Stimulated activated memory B cell treated with anti-CD40 and anti-IgM and Interleukin-4, amounts not matched to agents 10 μg/mL and 1 μg/mL and 100 μg/mL, for 72 hours (primary cell): ENCODE measurements around the gene BICDL1.
A peak's percentile ranks its signal among the peaks of the same experiment; 100 is the strongest.

ENCODE experiments used
- ATAC-seq: fragments of 150-1000 bp; cut with Tn5 transposase; 2 replicates; pipeline ENCODE4 v1.10.0; 2021
- H3K27ac Mint-ChIP-seq: one replicate; pipeline ENCODE4 v1.8.0; 2022; ENCODE audit warnings: mild to moderate bottlenecking, mixed read lengths
- H3K27me3 Mint-ChIP-seq: one replicate; pipeline ENCODE4 v1.8.0; 2022; ENCODE audit warnings: mixed read lengths
- H3K36me3 Mint-ChIP-seq: one replicate; pipeline ENCODE4 v1.8.0; 2022; ENCODE audit warnings: mixed read lengths
- H3K4me1 Mint-ChIP-seq: one replicate; pipeline ENCODE4 v1.8.0; 2022; ENCODE audit warnings: mixed read lengths
- H3K4me3 Mint-ChIP-seq: one replicate; pipeline ENCODE4 v1.8.0; 2022; ENCODE audit warnings: mild to moderate bottlenecking, moderate library complexity, mixed read lengths
- H3K9me3 Mint-ChIP-seq: one replicate; pipeline ENCODE4 v1.8.0; 2022; ENCODE audit warnings: mixed read lengths

Gene BICDL1

DNA sequence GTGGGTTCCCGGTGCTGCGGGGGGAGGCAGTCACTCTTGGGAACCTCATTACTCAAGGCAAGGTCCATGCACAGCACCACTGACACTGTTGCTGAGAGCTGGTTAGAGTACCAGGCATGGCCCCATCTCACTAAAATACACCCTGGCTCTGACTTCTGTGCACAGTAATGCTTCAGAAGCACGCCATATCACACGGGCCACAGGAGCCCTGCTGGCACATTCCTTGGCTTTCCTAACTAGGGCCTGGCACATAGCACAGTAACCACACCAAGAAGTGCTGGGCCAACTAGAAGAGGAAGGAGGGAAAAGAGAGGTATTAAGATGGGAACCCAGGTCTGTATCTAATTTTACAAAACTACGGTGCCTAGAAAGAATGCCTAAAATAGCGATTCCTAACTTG, 141.0 kb downstream of the BICDL1 start:
- ATAC-seq, result no peak
- H3K9me3 Mint-ChIP-seq, result no peaks in the 10 kb centered on the region
- no peak overlapping the region for H3K4me3 Mint-ChIP-seq
- H3K4me1 Mint-ChIP-seq, result peaks cover 62% of the 10 kb centered on the region
- peak overlapping the region; percentile 67 for H3K27ac Mint-ChIP-seq
- H3K27me3 Mint-ChIP-seq, result no peaks in the 10 kb centered on the region
- peaks cover 73% of the 10 kb centered on the region for H3K36me3 Mint-ChIP-seq

DNA sequence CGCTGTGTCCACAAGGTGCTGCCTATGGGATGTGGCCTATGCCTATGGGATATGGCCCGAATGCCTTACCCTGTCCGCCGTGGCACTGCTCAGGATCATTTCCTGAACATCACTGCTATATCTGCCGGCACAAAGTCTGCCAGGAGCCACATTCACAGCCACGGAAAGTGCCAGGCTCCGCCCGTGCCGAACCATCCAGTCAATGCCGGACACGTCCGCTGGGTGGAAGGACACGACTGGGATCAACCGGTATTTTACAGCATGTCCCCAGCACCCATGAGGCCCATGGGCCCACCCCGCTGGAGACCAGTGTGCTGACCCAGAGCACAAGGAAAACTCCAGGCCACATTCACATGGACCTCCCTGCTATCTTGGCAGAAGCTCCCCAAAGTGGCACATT, 142.1 kb downstream of the BICDL1 start:
- Mint-ChIP-seq H3K27ac (peak overlapping the region; percentile 80), H3K4me3 (no peak overlapping the region), H3K4me1 (peaks cover 51% of the 10 kb centered on the region), H3K9me3 (no peaks in the 10 kb centered on the region), H3K36me3 (peaks cover 75% of the 10 kb centered on the region), H3K27me3 (no peaks in the 10 kb centered on the region)
- no peak for ATAC-seq

DNA sequence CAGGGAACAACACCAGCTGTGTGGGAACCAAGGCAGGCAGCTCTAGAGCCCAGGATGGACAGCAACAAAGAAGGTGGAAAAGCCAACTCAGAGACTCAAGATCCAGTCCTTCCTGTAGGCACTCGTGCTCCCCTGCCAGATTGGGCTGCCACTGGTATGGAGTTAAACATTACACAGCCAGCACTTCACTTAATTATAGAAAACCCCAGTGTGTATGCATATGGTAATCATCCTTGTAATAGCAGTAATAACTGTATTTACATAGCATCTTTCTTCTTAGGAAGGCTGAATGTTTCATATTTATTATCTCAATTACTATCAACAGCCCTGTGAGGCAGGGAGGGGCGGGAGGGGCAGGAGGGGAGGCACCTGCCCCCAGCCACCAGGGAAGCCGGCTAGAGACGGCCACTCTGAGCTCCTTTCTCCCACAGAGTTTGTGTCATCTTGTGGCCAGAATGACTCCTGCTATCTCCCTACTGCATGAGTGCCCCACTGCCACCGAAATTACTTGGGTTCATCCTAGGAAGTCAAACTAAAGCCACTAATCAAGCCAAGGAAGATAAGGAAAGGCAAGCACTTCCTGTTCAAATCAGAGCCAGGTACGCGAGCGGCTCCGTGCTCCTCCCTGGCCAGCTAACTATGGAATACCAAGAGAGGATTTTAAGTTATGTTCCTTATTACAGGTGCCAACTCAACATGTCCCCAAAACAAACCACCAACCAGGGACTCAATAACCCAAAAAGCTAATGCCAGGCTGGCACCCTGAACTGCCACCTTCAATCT, 143.2 kb downstream of the BICDL1 start:
- peak overlapping the region; percentile 64 for H3K4me3 Mint-ChIP-seq
- H3K9me3 Mint-ChIP-seq, result no peaks in the 10 kb centered on the region
- H3K27me3 Mint-ChIP-seq, result no peaks in the 10 kb centered on the region
- peak overlapping the region; percentile 80 for H3K27ac Mint-ChIP-seq
- H3K36me3 Mint-ChIP-seq, result peaks cover 79% of the 10 kb centered on the region
- H3K4me1 Mint-ChIP-seq, result peaks cover 39% of the 10 kb centered on the region
- ATAC-seq, result no peak

DNA sequence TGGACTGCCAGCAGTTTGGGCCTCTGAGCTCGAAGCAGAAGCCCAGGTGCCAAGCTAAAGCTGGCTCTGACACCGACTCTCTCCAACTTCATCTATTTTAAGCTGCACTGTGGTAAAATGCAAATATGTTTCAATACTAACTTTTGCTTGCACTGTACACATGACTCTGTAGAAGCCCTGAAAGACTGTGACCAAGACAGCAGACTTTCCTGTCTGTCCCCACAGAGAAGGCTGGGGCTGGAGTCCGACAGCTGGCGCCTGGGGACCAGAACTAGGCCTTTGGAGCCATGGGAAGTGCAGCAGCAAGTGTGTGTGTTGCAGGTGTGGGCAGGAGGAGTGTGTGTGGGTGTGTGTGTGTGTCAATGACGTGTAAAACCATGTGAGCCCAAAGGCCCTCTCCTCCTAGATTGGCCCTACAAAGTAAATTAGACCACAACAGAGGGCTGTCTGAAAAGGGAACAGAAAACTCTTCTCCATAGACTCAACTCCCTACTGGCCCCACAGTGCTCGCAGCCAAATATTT, 143.9 kb downstream of the BICDL1 start:
- H3K27ac Mint-ChIP-seq, result peak overlapping the region; percentile 80
- ATAC-seq, result peak; percentile 98

DNA sequence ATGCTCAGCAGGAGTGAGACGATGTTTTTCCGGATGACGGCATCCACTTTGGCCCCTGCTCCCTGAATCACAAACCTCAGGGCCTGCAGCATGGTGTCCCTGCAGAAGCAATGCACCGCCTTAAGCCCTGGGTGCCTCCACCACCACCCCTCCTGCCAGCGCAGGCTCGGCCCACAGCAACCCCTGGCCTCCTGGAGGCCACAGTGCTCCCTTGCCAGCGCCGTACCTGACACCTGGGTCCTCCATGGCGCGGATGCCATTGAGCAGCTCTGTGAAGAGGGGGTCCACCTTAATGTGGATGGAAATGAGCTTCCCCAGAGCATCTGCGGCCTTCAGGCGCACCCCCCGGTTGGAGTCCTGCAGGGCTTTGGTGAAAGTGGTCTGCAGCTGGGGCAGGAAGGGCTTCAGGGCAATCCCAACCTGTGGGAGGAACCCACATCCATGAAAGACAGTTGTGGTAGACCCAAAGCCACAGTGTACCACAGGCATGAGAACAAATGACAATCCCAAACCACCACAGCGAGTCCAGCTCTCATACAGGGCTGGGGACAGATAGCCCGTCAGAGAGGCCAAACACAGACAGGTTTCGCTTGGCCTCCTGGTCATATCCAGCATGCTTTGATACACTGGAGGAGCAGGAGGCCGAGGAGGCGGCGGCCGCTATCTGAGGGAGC, 145.4 kb downstream of the BICDL1 start:
- no peaks in the 10 kb centered on the region for H3K9me3 Mint-ChIP-seq
- peak overlapping the region; percentile 80 for H3K27ac Mint-ChIP-seq
- H3K4me3 Mint-ChIP-seq, result no peak overlapping the region
- H3K27me3 Mint-ChIP-seq, result no peaks in the 10 kb centered on the region
- peaks cover 73% of the 10 kb centered on the region for H3K36me3 Mint-ChIP-seq
- ATAC-seq, result no peak
- H3K4me1 Mint-ChIP-seq, result peaks cover 37% of the 10 kb centered on the region

More for the DNA sequence above, 143.9 kb downstream of the BICDL1 start:
- Mint-ChIP-seq H3K9me3 (no peaks in the 10 kb centered on the region), H3K36me3 (peaks cover 77% of the 10 kb centered on the region), H3K27me3 (no peaks in the 10 kb centered on the region), H3K4me3 (peak overlapping the region; percentile 64), H3K4me1 (peaks cover 37% of the 10 kb centered on the region)

DNA sequence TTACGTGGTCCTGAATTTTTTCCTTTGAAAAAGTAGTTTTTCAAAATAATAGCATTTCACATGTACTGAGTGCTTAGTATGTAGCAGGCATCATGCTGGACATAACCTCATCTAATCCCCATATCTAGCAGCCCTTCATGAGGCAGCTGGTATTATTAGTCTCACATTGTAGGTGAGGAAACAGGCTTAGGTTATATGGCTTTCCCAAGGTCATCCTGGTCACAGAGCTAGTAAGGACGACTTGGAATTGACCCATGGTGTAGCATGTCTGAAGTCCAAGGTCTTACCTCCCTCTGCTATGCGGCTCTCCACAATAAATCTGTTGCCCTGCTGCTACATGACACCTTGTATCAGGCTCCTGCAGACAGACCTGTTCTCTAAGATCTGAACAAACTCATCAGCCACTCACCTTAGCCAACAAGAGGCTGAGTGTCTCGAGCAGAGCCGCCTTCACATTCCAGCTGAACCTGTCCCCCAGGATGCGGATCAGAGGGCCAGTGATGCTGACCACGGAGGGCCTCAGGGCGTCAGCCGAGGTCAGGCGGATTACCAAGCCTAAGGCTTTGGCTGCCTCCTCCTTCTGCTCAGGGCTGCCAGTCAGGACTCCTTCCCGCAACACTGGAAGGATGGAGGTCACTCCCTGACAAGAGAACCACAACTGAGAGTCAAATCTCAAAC, 147.2 kb downstream of the BICDL1 start:
- Mint-ChIP-seq H3K36me3 (peaks cover 77% of the 10 kb centered on the region), H3K27me3 (no peaks in the 10 kb centered on the region), H3K9me3 (no peaks in the 10 kb centered on the region), H3K4me3 (no peak overlapping the region), H3K4me1 (peaks cover 34% of the 10 kb centered on the region), H3K27ac (no peak overlapping the region)
- no peak for ATAC-seq

DNA sequence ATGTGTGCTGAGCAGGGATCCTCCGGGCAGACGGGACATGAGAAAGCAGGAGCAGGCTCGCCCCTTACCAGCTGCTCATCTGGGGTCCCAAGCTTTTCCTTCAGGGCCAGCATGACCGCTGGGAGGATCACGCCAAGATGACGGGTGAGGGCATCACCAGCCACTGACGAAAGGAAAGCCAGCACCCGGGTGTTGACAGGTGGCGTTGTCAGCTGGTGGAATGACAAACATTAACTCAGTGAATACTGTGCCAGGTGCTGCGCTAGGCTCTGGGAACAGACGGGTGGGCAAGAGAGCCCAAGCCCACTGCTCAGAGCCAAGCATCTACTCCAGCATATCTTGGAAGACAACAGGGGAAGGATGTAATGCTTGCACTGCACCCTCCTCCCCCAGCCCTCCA, 148.8 kb downstream of the BICDL1 start:
- no peak overlapping the region for H3K27ac Mint-ChIP-seq
- no peaks in the 10 kb centered on the region for H3K9me3 Mint-ChIP-seq
- H3K4me3 Mint-ChIP-seq, result no peak overlapping the region
- peaks cover 18% of the 10 kb centered on the region for H3K4me1 Mint-ChIP-seq
- H3K27me3 Mint-ChIP-seq, result no peaks in the 10 kb centered on the region
- peaks cover 79% of the 10 kb centered on the region for H3K36me3 Mint-ChIP-seq
- no peak for ATAC-seq

DNA sequence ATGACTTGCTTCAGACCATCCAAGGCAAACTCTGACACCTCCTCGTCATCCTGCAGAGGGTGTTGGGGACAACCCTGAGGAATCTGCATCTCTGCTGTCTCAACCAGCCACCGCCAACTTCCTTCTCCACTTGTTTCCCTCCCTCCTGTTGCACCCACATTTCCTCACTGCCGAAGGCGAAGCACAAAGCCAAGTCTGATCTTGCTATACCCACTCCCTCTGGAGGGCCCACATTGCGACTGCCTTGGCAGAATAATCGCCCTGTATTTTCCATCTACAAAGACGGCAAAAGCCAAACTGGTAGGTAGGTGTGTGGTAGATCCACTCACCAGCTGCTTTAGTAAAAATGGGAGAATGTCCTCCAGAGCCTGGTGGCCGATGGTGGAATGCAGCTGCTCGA, 149.3 kb downstream of the BICDL1 start:
- Mint-ChIP-seq H3K4me3 (no peak overlapping the region), H3K27me3 (no peaks in the 10 kb centered on the region), H3K9me3 (no peaks in the 10 kb centered on the region), H3K4me1 (peaks cover 13% of the 10 kb centered on the region), H3K27ac (no peak overlapping the region), H3K36me3 (peaks cover 78% of the 10 kb centered on the region)
- ATAC-seq, result no peak

DNA sequence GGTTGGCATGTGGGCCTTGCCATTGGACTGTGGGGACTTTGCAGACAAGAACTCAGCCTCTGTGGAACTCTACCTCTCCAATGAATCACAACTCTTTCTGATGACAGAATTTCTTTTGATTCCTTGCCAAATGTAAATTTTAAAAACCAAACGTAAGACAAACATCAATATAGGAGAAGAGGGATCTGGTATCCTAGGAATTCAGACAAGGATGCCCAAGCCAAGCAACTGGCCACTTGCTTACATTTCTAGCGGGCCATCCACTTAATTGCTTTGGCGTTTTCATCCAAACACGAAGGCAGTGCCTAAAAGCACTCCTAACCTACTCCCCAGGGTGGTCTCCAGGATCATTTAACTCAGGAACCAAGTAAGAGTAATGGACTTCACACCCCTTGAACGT, 150.9 kb downstream of the BICDL1 start:
- no peak for ATAC-seq
- Mint-ChIP-seq H3K4me1 (no peaks in the 10 kb centered on the region), H3K27me3 (no peaks in the 10 kb centered on the region), H3K36me3 (peaks cover 69% of the 10 kb centered on the region), H3K9me3 (no peaks in the 10 kb centered on the region), H3K4me3 (no peak overlapping the region), H3K27ac (no peak overlapping the region)

DNA sequence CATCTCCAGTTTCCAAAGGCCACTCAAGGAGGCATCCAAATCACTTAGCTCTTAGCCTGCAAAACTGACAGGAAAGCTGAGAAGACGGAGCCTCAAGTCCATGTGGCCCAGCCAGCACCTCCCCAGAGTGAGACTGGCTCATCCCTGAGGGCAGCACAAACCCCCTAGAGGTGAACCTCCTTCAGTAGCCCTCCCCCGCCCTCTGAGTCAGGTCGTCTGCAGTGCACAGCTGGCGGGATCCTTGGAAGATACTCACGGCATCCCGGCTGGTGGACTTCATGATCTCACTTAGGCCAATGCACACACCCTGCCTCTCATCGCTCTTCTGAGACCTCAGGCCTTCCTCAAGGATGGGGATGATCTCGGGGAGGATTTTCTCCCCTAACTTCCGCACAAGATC, 151.6 kb downstream of the BICDL1 start:
- Mint-ChIP-seq H3K4me3 (no peak overlapping the region), H3K27ac (no peak overlapping the region), H3K9me3 (no peaks in the 10 kb centered on the region), H3K36me3 (peaks cover 69% of the 10 kb centered on the region), H3K4me1 (no peaks in the 10 kb centered on the region), H3K27me3 (no peaks in the 10 kb centered on the region)
- no peak for ATAC-seq

DNA sequence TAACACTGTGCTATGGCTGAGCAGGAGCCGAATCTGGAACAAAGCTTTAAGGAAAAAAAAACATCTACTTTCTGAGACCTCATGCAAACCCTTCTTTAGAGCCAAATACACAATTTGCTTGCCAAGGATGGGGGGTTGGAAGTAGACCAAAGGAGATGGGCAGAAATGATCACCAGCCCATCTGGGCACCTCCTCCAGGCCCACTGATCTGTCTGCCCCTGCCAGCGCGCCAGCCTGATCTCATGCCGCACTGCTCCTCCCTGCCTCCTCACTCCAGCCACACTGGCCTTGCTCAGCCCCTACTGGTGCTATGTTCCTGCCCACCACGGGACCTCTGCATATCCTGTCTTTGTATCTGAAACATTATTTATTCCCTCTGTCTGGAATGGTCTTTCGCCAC, 152.3 kb downstream of the BICDL1 start:
- Mint-ChIP-seq H3K4me3 (no peak overlapping the region), H3K27ac (no peak overlapping the region), H3K4me1 (no peaks in the 10 kb centered on the region), H3K9me3 (no peaks in the 10 kb centered on the region), H3K27me3 (no peaks in the 10 kb centered on the region), H3K36me3 (peaks cover 66% of the 10 kb centered on the region)
- ATAC-seq, result no peak

DNA sequence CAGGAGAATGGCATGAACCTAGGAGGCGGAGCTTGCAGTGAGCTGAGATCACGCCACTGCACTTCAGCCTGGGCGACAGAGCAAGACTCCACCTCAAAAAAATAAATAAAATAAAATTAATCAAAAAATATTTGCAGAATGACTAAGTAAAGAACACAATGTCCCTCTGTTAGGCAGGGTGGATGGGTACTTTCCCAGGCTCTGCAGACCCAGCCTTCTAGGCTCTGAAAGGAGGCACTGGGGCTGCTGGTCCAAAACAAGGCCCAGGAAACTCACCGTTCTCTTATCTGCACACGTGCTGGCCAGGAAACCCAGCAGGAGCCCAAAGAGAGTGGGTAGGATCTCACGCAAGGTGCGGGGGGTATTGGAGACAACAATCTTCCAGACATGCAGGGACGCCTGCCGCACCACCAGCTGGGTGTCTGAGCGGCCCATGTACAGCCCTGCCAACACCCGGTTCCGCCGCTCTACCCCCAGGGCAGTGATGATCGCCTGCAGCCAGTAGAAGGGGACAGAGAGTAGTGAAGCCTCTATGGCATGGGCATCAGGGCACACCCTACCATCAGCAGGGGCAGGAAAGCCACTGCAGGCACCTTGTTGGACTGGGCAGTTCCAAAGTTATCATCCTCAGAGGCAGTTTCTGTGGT, 153.3 kb downstream of the BICDL1 start:
- H3K4me1 Mint-ChIP-seq, result no peaks in the 10 kb centered on the region
- no peaks in the 10 kb centered on the region for H3K27me3 Mint-ChIP-seq
- ATAC-seq, result no peak

More for the DNA sequence above, 153.3 kb downstream of the BICDL1 start:
- no peak overlapping the region for H3K4me3 Mint-ChIP-seq
- no peak overlapping the region for H3K27ac Mint-ChIP-seq
- H3K9me3 Mint-ChIP-seq, result no peaks in the 10 kb centered on the region
- H3K36me3 Mint-ChIP-seq, result peaks cover 62% of the 10 kb centered on the region
